ENCODE results near the gene TNPO3.
"Not testable (repeated sequence)": the region's sequence is repeated elsewhere in the genome, so short reads cannot be mapped to it uniquely, and the experiment has no call there.

Gene TNPO3

GRCh38 chr7:128924707-128925588 is 130.0 kb downstream of the TNPO3 start:
- in situ Hi-C loops (cut with HindIII; ENCODE audit: low sequenced_read_pairs): no loop called here

DNA sequence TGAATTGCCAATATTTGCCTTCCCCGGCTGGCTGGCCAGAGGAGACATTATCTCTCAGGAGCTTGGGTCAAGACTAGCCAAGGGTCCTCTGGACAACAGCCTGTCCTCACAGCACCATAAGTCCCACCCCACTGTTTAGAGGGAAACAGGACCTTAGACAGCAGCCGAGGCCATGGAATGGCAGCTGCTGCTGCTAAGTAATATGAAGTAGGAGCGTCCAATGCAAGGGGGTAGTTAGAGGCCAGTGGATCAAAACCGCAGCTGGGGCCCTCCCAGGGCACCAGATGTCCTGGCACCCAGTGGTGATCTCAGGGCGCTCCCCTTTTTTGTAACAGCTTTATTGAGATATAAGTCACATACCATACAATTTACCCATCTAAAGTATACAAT is 131.5 kb downstream of the TNPO3 start:
- in situ Hi-C loops (cut with HindIII; ENCODE audit: low sequenced_read_pairs): no loop called here

DNA sequence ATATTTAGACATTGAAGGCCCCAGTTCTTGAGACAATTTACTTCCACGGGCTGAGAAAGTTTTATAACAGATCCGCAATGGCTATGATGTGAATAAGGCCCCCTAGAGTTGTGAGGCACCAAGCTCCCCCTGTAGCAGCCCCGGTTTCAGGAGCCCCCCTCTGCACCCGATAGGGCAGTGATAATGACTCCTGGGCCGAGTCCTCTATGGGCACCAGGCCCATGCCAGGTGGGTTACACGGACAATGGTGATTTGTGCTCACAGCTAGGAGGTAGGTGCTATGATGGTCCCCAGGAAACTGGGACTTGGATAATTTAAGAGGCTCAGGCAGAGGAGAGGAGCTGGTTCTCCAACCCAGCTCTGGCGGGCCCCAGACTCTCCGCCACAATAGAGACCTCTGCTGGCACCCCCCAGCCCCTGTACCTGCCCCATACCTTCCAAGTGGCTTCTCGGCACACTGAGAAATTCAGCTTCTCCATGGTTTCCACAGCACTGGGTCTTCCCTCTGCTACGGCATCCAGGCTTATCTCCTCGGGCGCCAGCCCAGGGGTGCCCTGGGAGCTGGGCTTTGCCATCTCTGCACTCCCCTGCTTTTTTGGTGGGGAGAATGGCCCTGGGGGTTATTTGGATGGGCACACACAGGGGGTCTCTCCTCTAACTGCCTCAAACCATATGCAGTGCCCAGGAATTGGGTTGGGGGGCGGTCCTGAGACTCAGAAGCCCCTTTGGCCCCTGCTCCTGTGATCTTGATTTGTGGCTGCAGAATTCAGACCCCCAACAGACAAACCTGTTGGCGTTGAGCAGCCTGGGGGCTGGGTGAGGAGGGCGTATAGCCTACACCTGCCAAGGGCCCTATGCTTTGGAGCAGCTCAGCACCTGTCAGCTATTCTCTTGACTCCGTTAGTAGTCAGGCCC is 132.2 kb downstream of the TNPO3 start:
- in situ Hi-C loops (cut with HindIII; ENCODE audit: low sequenced_read_pairs): no loop called here

DNA sequence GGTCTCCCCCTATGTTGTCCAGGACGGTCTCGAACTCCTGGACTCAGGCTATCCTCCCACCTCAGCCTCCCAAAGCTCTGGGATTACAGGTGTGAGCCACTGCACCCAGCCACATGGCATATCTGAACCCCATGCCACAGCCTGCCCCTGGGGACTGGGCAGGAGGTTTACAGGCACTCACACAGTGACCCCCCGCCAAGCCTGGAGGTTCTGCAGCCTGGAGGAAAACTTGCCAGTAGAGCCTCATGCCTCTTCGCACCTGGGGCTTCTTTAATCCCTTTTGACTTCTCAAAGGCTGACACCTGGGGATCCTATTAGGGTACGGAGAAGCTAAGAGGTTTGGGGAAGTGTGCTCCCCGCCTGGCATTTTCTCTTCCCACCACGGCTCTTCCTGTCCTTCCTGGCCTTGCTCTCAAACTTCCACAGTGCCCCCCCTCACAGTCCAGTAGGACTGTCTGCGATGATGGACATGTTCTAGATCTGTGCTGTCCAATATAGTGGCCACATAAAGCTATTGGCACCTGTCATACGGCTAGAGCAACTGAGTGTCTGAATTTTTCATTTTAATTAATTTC is 133.0 kb downstream of the TNPO3 start:
- in situ Hi-C loops (cut with HindIII; ENCODE audit: low sequenced_read_pairs): no loop called here

GRCh38 chr7:128920913-128921582 is 133.9 kb downstream of the TNPO3 start:
- in situ Hi-C loops (cut with HindIII; ENCODE audit: low sequenced_read_pairs): no loop called here

DNA sequence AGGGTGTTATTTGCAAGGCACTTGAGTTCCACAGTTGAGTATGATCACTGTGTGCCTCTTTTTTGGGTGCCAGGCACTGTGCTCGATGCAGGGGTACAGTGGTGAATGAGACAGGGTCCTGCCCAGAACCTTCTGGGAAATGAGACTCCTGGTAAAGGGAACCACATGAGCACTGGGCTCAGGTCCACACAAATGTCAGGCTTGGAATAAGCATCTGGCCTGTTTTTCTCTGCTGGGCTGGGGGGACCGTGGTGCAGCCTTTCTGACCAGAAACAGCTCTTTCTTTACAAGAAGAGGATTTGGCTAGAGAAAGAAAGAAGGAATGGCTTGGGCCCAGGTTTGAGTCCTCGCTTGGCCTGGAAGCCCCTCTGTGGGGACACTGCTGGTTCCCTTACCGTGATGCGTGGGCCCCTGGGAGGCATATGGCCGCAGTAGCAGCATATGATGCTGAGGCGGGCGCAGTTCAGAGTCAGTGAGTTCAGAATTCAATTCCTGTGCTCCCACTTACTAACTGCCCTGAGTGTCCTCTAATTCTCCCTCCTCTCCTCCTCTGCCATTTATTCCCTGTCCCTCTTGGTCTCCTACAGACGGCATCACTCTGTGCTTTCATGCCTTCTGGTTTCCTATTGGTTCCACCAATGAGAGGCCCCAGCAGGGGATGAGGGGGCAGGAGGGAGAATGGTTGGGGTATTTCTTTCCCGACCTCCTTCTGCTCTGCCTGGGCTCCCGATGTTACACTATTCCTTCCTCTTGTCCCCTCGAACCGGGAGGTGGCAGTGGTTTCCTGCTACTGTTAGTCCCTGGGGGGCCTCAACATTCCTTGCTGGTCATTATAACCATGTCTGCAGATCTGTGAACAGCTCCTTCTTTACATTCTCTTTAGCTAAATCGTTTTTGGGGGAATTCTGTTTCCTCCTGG is 134.8 kb downstream of the TNPO3 start:
- in situ Hi-C loops (cut with HindIII; ENCODE audit: low sequenced_read_pairs): no loop called here

DNA sequence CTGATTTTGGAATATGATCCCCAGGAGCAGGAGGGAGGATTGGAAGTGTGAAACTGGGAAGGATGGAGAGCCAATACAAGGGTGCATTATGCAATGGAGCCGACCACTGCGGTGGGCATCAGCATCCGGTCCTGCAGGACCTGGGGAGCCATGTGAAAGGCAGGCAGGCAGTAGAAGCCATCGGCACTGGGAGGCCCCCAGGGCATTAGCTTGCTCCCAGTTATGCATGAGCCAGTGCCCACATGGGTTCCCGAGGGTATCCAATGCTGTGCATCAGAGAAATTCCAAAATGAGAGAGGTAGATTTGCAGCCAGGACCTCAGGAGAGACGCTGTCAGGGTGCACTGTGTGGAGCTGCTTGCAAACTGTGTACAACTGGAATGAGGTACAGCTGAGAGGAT is 135.7 kb downstream of the TNPO3 start:
- in situ Hi-C loops (cut with HindIII; ENCODE audit: low sequenced_read_pairs): no loop called here

DNA sequence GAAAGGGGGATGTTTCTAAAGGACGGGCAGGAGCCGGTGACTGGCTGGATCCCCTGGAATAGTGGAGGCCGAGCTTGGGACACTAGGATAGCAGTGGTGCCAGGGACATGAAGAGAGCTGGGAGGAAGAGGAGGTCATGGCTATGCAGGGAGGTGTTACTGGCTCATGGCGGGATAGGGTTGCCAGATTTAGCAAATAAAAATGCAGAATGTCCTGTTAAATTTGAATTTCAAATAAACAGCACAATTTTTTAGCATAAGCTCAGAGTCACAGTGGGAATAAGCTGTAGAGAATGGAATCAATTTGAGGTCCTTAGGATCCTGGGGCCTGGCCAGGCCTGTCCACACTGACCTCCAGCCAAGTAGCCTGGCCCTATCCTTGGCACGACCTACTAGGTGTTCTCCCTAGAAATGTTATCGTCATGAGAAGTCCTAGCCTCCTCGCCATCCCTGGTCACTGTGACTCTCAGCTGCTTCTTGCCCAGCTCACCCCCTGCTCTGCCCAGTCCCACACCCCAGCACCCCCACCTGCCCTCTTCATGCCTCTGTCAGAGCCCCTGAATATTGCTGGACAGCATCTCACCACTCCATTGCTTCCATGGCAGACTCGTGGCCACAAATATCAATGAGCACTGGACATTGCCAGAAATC is 136.8 kb downstream of the TNPO3 start:
- in situ Hi-C loops (cut with HindIII; ENCODE audit: low sequenced_read_pairs): no loop called here

GRCh38 chr7:128917122-128917521 is 137.8 kb downstream of the TNPO3 start:
- in situ Hi-C loops (cut with HindIII; ENCODE audit: low sequenced_read_pairs): no loop called here

GRCh38 chr7:128916643-128916915 is 138.3 kb downstream of the TNPO3 start:
- in situ Hi-C loops (cut with HindIII; ENCODE audit: low sequenced_read_pairs): no loop called here

- in situ Hi-C loops (cut with HindIII; ENCODE audit: low sequenced_read_pairs): no loop called here
Measured at GRCh38 chr7:128915841-128916642, 138.9 kb downstream of the TNPO3 start.

DNA sequence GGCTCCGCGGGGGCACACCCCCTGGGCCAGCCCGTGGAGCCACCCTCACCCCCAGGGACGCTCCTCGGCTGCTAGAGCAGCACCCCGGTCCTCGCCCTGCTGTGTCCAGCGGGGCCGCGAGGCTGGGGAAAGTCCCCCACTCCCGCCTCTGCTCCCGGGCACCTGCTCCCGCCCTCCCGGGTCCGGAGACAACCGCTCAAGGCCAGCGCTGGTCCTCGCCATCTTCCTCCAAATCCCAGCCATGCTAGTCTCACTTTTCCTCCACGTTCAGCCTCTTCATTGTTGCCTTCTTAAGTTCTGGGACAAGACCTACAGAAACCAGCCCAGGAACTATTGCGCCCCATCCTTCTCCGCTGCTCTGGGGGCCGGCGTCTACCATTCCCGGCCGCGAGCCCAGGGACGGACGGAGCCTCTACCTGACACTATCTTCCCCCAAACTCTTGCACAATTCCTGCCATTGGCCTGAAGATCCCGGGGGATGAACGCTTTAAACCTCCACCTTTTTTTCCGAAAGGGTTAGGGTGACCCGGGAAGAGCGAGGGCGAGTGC is 139.6 kb downstream of the TNPO3 start:
- in situ Hi-C loops (cut with HindIII; ENCODE audit: low sequenced_read_pairs): no loop called here

DNA sequence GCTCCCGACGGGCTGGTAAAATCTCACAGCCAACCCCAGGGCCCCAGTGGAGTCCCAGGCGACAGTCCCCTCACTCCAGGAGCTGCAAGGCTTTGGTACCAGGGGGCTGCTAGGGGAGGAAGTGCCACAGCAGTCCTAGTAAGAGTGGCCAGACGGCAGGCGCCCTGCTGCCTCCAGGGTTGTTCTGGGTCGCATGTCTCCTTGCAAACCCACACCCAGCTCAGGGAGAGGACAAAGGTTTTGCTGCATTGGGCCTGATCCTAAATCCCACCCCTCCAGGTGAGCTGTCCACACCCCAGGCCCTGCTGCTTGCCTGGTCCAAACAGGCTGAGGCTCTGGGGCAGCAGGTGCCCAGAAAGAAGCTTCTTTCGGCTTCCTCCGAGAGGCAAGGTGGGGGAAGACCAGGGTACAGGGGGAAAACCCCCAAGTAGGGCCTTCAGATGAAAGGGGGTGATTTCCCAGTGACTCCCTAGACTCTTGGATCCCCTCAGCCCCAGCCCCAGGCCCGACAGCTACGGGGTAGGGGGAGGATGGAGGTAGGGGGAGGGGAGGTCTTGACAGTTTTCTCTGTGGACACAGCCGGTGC is 140.3 kb downstream of the TNPO3 start:
- in situ Hi-C loops (cut with HindIII; ENCODE audit: low sequenced_read_pairs): no loop called here

DNA sequence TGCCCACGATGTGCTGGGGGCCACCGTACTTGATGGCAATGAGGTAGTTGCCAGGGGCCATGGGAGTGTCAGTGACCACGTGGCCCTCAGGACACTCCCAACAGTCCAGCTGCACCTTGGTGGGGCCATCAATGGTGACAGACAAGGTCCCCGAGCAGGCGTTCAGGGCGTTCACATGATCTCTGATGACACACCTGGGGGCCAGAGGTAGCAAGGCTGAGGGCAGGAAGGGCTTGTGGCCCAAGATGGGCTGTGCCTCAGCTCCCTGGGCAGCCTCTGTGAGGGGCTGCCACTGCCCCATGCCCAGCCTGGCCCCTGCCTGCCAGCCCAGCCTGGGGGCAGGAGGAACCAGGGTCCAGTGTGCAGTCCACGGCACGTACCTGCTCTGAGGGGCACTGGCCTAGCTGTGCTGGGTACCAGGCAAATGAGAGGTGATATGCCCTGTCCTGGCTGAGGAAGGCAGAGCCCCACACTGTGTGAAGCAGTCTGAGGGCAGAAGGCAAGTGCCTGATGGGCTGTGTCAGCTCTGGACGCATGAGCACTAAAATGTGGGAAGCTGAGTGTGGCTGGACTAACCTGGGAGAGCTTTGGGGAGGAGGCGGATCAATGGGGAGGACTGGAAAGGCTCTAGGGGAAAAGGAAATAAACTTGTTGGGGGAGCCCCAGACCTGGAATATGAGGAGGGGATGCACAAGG is 140.9 kb downstream of the TNPO3 start:
- in situ Hi-C loops (cut with HindIII; ENCODE audit: low sequenced_read_pairs): no loop called here

- in situ Hi-C loops (cut with HindIII; ENCODE audit: low sequenced_read_pairs): not testable (repeated sequence)
Measured at GRCh38 chr7:128912709-128913495, 142.0 kb downstream of the TNPO3 start.

DNA sequence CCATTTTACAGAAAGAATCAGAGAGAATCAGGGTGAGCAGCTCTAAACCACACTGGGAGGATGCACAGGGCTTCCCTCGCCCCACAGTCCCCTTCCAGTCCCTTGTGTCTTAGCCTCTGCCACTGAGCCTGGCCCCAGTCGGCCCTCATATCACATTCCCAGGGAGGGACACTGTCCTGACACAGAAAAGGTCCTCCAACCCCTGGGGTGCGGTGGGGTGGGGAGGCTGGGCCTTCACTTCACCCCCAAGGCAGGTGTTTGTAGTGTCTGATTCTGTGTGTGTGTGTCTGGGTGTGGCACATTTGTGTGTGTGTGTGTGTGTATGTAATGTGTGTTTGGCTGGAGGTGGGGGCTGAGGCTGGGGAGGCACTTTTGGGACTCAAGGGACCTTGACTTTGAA is 142.6 kb downstream of the TNPO3 start:
- in situ Hi-C loops (cut with HindIII; ENCODE audit: low sequenced_read_pairs): no loop called here
